NCI-H2107 (cell line): Measurements from ENCODE around the gene JPT1.
"Not testable (repeated sequence)": the region's sequence is repeated elsewhere in the genome, so short reads cannot be mapped to it uniquely, and the experiment has no call there.

Source experiments
- DNase-seq: peaks from one replicate; lab custom pipeline; 2025; lab: John Stamatoyannopoulos, UW

JPT1 gene

GRCh38 chr17:75158480-75158879 lies 4.2 kb upstream of the JPT1 start:
- not testable (repeated sequence) for DNase-seq

- DNase-seq: no peak
Observed at GRCh38 chr17:75155191-75155601, 884 bp upstream of the JPT1 start.

- peak; percentile 17 for DNase-seq
Observed at GRCh38 chr17:75153780-75154194, 525 bp downstream of the JPT1 start.

GRCh38 chr17:75152922-75153779 lies 1.2 kb downstream of the JPT1 start:
- DNase-seq: peak; percentile 14

- DNase-seq: no peak
Observed at GRCh38 chr17:75152523-75152921, 1.8 kb downstream of the JPT1 start.

GRCh38 chr17:75151930-75152329 lies 2.4 kb downstream of the JPT1 start:
- peak; percentile 27 for DNase-seq

GRCh38 chr17:75147878-75148546 lies 6.3 kb downstream of the JPT1 start:
- no peak for DNase-seq

- DNase-seq: no peak
Observed at GRCh38 chr17:75146592-75146991, 7.7 kb downstream of the JPT1 start.

- DNase-seq: no peak
Observed at GRCh38 chr17:75144816-75145512, 9.3 kb downstream of the JPT1 start.

- no peak for DNase-seq
Observed at GRCh38 chr17:75142236-75142971, 11.9 kb downstream of the JPT1 start.

- no peak for DNase-seq
Observed at GRCh38 chr17:75138519-75138918, 15.8 kb downstream of the JPT1 start.

- DNase-seq: not testable (repeated sequence)
Observed at GRCh38 chr17:75137762-75138161, 16.6 kb downstream of the JPT1 start.

- DNase-seq: no peak
Observed at GRCh38 chr17:75135946-75136345, 18.4 kb downstream of the JPT1 start.

- no peak for DNase-seq
Observed at GRCh38 chr17:75135452-75135851, 18.9 kb downstream of the JPT1 start.

GRCh38 chr17:75133607-75134347 lies 20.5 kb downstream of the JPT1 start:
- DNase-seq: not testable (repeated sequence)

GRCh38 chr17:75133001-75133400 lies 21.3 kb downstream of the JPT1 start:
- no peak for DNase-seq

GRCh38 chr17:75132018-75133000 lies 22.0 kb downstream of the JPT1 start:
- DNase-seq: not testable (repeated sequence)

GRCh38 chr17:75131278-75132017 lies 22.9 kb downstream of the JPT1 start, which contains the start of gene NT5C:
NT5C (minus strand) TSS chr17:75131742; CDS start chr17:75131707, 35 bp downstream.
- DNase-seq: peak; percentile 20

GRCh38 chr17:75130632-75131277 lies 23.6 kb downstream of the JPT1 start:
- peak; percentile 21 for DNase-seq
